HG02678 (cell line): ENCODE results near the gene FOXD3.

Experiments used
- ATAC-seq: cut with Tn5 transposase; IDR thresholded peaks from one replicate; pipeline ENCODE4 v1.9.1; 2021; ENCODE audit warnings: mild to moderate bottlenecking, moderate library complexity; ENCODE audit not compliant: unreplicated experiment

FOXD3 gene

DNA sequence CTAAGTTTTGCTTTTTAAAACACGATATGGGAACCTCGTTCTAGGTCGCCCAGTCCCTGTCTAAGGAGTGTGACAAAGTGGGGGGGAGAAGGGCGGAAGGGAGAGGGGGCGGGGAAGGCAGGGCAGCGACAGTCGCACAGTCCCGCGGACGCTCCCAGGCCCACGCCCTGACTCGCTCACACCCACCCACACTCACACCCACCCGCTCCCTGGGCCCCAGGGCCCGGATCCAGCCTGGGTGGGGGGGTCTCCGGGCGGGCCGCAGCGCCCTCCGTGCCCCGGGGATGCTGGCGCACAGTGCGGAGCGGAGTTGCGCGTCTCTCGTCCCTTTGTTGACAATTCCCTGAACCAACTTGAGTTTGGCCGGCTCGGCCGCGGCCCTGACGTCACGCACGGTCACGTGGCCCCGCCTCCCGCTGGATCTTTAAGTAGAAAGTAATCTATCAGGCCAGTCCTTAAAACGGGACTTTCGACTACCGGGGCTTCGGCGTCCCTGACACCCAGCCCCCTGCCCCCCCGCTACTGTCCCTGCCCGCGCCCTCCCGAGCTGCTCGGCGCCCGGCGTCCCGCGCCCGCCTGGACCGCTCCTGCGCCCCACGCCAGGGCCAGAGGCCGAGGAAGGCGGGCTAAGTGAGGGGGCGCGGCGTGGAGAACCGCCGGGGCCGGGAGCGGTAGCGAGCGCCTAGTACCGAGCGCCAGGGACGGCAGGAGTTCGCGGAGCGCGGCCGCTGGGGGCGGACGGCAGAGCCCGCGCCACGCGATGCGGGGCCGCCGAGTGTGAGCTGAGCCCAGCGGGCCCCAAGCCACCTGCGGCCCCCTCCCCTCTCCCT lies at the start of gene FOXD3:
TSS of gene FOXD3 (plus strand) at position 454 of the 830 bp plus-strand sequence. CDS start 492 bp downstream, outside the sequence.
- peak; percentile 47 for ATAC-seq

GRCh38 chr1:63272811-63273210 lies 49.6 kb upstream of the FOXD3 start:
- ATAC-seq, result no peak

DNA sequence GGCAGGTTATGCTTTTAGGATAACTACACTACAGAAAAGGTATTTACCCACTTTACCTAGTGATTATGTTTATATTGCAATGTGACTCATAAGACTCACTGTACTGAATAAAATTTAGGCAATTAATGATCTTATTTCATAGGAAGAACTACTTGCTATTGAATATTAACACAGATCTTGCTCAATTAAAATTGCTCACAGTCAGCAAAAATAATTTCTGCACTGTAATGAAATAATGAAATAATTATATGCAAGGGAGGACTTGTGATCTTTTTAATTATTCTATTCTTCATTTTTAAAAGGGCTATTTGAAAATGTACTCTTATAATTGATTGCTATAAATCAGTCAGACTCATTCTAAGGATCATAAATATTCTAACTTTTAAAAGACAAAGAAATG lies 48.0 kb upstream of the FOXD3 start:
- no peak for ATAC-seq

GRCh38 chr1:63274979-63275378 lies 47.4 kb upstream of the FOXD3 start:
- ATAC-seq, result no peak

GRCh38 chr1:63276624-63277023 lies 45.7 kb upstream of the FOXD3 start:
- ATAC-seq, result no peak

GRCh38 chr1:63277195-63278192 lies 44.9 kb upstream of the FOXD3 start:
- no peak for ATAC-seq

- no peak for ATAC-seq
Measured at GRCh38 chr1:63281753-63282152, 40.6 kb upstream of the FOXD3 start.

- no peak for ATAC-seq
Measured at GRCh38 chr1:63289135-63289534, 33.2 kb upstream of the FOXD3 start.

DNA sequence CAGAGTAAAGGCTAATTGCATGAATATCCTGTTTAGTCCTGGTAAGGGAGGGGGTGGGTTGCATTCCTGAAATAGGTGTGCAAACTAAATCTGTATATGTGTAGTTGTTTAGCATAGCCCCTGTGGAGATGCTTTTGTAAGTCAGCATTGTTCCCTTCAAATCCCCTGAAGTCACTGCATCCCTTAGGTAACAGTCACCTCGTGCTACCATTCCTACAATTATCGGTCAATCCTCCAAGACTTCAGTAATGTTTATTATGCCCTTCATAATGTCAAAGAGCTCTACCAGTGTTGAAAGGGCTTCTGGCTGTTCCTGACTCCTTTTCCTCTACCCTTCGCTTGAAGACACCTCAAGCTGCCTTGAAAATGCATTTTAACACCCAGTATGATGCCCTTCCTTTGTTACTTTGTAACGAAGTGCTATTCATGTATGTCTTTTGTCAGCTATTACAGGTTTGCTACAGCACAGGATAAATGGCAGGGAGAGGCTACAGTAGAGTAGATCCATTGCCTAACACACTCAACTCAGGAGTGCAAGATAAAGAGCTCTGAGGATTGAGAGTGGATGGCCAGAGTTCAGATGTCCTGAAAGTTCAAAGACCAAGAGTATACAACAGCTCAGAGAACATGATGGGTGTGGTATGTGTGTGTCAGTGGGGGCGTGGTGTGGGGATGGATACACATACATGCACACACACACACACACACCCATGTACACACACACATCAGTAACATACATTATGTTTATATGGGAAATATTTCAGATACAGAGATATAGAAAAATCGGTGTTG lies 27.4 kb upstream of the FOXD3 start:
- no peak for ATAC-seq

- no peak for ATAC-seq
Measured at GRCh38 chr1:63304410-63304809, 18.0 kb upstream of the FOXD3 start.

DNA sequence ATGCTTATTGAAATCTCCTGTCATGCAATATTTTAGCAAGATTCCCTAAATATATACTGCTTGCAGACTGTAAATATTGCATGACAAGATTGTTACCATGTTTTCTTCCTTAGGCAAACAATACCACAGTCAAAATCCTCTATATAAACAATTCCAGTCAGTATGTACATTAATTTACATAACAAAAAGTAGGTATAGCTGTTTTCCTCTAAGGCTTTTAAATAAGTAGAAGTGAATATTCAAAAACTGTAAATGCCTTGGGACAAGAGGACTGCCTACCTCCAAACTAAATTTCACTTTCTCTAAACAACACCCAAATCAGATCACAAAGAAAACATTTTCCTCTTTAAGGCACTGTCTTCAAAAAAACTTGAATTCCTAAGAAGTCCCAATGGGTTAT lies 17.3 kb upstream of the FOXD3 start:
- no peak for ATAC-seq

DNA sequence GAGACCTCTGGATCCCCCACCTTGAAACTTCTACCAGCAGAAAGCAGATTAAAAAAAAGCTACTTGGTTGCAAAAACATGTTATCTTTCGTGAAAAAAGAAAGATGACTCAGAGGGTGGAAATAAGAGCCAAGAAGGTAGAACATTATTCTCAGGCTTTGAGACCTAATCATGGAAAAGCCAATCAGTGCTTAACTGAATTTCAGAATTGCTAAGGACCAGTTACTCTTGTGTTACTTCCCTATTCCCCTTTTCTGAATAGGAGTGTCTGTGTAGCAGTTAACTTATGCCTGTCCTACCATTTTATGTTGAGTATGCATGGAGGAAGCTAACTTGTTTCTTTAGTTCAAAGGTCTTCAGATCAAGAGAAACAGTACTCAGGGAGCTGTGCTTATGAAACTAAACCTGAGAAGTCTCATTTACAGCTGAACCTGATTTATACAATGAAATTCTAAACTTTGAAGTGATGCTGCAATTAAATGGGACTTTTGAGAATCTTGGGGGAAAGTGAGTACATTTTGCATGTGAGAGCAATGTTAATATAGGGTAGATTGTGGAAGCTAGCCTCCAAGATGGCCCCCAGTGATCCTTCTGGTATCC lies 15.1 kb upstream of the FOXD3 start:
- ATAC-seq, result no peak

GRCh38 chr1:63316598-63316983 lies 5.8 kb upstream of the FOXD3 start:
- ATAC-seq, result no peak

DNA sequence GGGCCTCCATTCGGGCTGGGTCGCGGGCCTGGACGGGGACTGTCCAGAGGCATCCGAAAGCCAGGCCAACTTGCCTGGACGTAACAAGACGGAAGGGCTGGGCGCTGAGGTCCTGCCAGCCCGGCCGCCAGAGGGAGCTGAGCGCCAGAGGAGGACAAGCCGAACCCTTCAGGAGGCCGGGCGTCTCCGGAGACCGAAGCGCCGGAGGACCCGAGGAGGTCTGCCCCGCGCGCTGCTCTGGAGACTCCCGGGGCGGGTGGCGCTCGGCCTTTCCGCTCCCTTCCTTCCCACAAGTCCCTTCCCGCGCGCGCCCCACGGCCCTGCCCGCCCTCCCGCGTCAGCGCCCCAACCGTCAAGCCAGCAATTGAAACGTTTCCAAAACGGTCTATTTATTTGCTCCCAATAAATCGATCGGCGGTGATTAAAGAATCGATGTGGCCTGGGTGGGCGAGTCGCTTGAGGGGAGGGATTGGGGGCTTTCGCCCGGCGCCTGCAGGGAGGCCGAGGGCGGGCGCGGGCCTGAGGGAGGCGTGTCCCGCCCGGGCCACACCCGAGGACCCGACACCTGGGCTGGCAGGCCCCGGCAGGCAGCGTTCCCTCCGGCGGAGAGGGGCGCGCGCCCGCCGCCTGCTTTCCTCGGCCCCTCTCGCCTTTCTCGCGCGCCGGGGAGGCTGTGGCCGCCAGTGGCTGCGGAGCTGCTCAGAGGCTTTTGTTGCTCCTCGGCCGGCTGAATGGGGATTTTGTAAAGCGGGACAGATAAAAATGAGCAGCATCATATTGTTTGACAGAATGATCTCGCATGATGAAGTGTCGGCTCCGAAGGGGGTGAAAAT lies 5.2 kb upstream of the FOXD3 start:
- ATAC-seq, result peak; percentile 73

GRCh38 chr1:63317817-63318152 lies 4.6 kb upstream of the FOXD3 start:
- no peak for ATAC-seq

DNA sequence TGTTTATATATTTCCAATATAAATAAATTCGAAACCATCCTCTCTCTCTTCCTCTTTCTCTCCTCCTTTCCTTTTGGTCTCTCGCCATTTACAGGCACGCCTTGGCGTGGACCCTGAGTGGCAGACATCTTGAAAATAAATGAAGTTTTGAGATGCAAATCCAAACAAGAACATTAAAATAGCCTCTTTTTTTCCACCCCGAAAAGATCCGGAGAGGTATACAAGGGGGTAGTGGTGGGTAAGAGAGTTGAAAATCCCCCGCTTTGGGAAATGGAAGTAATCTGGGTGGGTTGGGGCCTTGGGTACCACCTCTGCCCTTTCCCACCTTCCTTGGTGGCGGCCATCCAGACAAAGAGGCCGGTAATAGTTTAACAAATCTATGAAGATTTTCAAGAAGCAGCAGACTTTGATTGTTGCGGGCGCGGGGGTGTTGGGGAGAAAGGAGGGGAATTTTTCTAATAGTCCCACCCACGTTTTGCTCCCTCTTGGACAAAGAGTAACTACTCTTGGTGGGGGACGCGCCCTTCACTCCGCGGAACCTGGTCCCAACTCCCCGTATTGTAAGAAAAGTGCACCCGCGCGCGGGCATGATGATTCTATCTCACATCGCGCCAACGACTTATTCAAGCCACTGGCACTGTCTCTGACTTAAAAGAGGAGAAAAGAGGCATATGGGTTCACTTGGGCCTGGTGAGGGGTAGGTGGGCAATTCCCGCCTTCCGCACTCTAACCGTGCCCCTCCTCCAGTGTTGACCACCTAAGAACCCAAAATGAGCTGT lies 4.0 kb upstream of the FOXD3 start:
- ATAC-seq, result no peak

DNA sequence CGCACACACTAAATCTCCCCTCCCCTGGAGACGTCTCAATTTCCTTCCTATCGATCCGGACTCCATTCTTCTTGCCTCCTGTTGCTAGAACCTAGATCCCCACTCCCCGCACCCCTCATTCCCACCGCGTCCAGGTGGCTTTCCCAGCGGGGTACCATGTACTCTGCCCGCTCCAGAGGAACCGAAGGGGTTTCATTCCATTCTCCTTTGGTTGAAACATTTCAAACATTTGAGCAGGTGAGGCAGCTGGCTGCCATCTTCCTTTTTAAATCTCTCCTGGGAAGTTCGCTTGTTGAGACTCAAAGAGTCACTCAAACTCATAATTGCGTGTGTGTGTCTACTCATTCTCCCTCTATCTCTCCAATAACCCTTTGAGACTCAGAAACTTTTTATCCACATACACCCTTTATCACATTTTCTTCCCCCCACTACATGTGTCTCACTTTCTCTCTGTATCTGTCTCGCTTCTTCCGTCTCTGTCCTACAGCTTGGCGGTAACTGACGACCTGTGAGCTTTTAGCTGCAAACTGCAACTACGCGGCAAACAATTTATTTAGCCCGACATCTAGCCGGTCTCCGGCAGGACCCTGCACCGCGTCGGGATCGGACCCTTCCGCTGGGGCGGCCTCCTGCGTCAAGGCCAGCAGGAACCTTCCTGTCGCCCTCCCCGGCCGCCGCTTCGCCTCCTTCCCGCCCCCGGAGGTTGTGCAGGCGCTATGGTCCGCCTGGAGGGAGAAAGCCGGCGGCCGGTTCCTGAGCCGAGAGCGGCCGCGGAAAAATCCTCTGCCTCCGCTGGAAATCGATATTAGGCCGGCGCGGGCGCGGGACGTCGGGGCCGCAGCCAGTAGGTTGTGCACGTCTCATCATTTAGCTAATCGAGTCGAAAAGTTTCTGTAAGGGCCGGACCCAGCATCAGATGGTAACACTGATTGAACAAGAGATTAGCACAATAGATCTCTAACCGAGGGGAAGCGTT lies 3.0 kb upstream of the FOXD3 start:
- ATAC-seq, result no peak
